Epidermal melanocyte (primary cell): Measurements from ENCODE around the gene AXIN2.
"Not testable (repeated sequence)": the region's sequence is repeated elsewhere in the genome, so short reads cannot be mapped to it uniquely, and the experiment has no call there.

ENCODE experiments used
- DNase-seq: peaks from one replicate; pipeline ENCODE4 v3.0.0; 2011; ENCODE audit warnings: low spot score; ENCODE audit not compliant: insufficient read length

AXIN2 gene

DNA sequence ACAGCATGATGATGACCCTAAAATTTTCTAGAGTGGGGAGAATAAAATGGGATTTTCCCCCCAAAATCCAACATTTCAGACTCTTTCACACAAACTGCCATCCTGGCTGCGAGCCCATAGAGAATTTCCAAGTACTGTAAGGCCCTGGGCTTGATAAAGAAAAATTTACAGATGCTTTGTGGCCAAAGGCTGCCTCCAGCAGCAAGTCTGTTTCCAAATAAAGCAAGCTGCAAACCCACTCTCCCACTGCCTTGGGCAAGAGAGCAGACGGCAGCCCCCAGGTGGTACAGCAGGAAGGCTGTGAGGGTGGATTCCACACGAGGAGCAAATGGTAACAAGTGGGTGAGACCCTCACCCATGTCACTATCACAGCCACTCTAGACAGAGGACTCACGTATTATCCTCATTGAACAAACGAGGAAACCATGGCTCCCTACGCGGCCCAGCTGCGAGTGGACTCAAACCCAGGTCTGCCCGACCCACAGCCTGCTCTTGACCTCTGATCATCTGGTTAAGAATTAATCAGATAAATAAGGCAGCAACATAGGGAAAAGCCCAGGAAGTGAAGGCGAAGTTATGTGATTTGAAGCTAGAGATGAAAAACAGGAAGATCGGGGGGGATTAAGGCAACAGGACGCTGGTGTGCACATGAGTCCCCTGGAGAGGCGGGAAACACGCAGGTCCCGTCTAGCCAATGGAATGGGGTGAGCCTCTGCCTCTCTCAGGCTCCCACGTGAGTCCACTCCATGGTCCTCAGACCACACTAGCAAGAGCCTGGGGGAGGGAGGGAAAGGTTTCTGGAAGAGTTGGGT is 37.4 kb downstream of the AXIN2 start:
- DNase-seq = no peak

DNA sequence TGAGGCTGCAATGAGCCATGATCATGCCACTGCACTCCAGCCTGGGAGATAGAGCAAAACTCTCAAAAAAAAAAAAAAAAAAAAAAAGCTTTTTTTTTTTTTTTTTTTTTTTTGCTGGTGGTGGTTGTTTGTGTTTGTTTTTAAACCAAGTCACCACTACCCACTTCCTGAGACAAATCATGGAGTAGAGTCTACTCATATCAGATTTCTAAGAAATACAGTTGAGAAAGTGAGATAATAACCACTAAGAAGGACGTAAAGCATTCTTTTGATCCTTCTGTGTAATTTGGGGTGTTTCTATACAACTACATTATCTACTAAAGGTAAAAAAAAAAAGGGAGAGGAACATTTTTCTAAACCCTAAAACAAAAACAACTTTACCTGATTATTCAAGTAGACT is 38.0 kb downstream of the AXIN2 start:
- DNase-seq = no peak

DNA sequence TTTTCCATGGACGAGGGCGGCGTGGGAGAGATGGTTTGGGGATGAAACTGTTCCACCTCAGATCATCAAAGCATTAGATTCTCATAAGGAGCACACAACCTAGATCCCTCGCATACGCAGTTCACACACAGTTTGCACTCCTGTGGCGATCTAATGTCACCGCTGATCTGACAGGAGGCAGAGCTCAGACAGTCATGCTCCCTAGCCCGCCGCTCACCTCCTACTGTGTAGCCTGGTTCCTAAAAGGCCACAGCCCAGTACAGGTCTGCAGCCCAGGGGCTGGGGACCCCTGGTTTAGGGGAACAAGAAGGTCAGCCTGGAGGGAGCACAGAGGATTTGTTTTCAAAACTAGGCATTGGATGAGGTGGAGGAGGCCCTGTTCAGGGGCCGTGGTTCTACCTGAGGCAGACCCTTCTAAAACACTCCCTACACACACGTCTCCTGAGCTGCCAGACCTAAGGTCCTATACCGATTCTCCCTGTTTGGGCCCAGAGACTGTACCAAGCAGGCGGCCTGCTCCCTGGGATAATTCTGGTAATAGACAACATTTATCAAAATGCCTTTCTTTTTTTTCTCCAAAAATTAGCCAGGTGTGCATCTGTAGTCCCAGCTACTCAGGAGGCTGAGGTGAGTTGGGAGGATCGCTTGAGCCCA is 38.6 kb downstream of the AXIN2 start:
- DNase-seq = no peak

DNA sequence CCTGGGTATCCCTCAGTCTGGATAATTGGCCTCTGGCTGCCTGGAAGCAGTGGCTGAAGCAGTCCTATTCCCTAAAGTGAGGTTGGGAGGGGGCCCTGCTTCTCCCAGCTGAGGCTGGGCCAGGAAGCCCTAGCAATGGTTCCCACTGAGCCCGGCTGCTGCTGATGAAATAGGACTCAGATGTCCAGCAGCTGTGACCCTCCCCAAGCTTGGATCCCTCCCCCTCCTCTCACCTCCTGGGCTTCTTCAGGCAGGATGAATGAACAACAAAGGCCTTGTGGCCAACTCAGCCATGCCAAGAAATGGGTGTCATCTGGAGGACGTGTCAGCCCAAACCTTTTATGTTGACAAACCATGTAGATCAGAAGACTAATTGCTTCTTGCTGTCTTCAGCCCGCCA is 42.0 kb downstream of the AXIN2 start:
- no peak for DNase-seq

DNA sequence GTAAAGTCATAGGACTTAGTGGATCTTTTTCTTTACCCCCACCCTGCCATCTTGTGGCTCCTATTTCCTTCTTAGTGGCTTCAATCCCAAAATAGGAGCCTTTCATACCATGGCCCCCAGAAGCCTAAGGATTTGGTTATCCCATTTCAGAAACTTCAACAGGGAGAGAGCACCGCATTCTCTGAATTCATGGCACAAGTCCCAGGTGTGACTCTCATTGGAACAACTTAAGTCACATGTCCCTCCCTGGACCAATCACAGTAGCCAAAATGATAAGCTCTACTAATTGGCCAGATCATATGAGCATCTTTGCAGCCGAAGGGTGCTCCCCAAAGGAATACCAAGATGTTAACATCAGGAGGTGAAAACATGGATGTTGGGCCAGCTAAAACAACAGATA is 43.2 kb downstream of the AXIN2 start:
- no peak for DNase-seq

DNA sequence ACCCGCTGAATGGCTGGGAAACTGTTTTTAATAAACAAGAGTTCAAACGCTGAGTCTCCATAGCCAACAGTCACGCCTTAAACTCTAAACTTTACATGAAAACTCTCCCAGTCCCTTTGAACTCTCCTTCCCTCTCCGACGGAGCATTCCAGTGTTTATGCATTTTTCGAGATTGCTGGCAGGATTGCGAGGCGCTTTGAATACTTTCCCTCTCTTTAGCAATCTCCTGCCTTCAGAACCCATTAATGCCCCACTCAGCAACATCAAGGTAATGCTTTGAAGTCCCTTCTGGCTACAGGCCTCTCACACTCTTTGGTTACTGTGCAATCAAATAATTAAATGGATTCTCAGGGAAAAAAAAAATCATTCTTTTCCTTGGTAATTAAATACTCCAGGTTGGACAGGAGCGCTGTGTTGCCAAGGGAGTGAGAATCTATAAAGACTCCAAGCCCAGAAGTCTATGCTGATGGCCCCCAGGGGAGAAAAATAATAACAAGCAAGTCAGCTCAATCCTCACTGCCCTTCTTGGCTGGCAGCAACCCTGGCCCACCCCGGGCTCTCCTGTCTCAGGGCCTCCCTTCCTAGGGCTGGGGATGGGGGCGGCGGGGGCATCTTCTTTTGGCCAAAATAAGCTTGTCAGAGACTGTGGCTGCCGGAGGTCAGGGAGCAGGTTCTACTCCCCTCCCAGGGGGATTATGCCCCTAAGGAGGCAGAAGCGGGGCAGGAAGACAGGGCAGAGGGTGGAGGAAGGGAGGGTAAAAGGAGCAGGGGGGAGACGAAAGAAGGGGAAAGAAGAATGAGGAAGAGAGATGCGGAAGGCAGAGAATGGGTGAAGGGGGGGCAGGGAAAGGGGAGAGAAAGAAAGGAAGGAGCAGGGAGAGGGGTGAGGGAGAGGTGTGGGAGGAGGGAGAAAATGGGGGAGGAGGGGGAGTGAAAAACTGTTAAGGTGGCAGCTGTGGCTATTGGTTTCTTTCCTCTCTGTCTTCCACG is 45.2 kb downstream of the AXIN2 start:
- no peak for DNase-seq

DNA sequence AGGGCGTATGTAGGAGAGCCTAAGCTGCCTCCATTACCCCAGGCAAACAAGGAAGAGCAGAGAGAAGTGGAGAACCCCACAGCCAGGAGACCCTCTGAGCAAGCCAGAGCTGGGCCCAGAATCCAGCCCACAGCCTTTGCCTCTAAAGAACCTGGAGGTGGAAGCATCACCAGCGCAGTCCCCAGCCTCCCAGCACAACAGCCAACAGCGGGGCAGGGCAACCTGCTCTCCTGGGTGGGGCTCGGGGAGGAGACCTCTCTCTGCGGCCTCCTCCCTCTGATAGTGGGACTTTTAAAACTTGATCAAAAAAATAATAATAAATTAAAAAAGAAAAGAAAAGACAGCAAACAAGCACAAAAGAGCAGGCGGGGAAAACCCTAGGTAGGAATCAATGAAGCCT is 45.9 kb downstream of the AXIN2 start:
- no peak for DNase-seq

DNA sequence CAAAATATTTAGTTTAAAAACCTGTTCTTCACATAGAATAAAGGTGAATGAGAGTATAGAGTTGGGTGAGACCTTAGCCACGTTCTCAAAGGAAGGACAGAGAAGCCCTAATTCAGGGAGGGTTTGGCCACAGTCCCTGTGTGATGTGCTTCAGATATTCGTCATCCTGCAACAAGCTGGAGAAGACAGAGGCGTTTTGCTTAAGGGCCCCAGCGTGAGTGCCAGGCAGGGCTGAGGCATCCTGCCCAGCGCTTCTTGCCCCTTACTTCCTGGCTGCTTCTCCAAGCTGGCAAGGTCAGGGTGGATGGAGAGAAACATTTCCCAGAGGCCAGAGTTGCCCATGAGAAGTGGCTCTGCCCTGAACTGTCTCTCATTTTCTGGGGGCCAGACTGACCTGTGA is 46.9 kb downstream of the AXIN2 start:
- DNase-seq = no peak

DNA sequence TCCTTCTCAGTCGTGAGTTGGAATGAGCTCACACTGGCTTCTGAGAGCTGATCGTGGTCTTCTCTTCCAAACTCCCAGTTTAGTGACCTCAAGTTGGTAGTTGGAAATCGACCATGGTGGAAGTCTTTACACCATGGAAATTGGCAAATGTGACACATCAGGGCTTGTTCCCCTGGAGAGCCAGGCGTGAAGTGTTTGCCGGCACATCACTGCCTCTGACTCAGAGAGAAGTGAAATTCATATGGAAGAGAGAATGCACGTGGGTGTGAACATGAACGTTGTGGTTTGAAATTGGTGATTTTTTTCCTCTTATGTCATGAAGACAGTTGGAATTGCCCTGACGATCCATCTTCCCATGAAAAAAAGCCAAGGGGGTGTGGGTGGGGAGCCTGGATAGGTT is 47.4 kb downstream of the AXIN2 start:
- no peak for DNase-seq

DNA sequence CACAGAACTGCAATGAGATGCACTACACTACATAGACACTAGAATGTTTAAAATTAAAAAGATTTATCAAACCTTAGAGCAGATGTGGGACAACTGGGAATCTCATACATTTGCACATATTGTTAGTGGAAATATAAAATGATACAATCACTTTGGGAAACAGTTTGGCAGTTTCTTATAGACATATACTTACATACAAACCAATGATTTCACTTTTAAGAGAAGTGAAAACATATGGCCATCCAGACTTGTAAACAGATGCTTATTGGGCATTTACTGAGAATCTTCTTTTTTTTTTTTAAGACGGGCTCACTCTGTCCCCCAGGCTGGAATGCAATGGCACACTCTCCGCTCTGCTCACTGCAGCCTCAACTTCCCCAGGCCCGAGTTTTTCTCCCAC is 50.1 kb downstream of the AXIN2 start:
- DNase-seq = no peak

DNA sequence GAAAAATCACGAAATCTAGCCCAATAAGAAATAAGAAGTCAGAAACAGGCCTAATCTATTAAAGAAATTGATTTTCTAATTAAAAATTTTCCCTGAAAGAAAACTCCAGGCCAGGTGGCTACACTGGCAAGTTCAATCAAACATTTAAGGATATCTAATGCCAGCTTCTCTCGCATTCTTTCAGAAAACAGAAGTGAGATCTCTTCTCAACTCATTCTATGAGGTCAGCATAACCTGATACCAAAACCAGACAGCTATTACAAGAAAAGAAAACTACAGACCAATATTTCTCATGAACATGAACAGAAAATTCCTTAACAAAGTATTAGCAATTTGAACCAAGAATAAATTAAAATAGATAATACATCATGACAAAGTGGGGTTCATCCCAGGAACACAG is 52.4 kb downstream of the AXIN2 start:
- DNase-seq = no peak

DNA sequence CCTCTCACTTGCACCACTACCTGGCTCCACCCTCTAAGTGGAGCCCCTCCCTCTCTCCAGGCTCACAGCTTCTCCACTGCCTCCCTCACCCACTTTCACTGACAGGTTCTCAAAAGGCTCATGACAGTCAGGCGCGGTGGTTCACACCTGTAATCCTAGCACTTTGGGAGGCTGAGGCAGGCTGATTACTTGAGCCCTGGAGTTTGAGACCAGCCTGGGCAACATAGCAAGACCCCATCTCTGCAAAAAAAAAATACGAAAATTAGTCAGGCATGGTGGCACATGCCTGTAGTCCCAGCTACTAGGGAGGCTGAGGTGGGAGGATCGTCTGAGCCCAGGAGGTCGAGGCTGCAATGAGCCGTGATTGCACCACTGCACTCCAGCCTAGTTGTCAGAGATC is 56.8 kb downstream of the AXIN2 start:
- not testable (repeated sequence) for DNase-seq

DNA sequence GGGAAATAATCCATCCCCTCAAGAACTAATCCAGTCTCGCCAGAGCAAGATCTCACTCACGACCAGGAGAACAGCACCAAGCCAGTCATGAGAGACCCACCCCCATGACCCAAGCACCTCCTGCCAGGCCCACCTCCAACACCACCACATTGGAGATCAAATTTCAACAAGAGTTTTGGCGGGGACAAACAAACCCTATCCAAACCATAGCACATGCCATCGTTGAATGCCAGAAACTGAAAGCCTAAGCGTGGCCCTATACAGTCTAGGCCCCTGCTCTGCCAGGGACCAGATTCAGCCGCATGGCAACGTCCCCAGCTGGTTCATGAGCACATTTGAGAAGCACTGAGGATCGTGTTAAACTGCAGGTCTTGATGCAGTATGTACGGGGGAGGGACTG is 57.3 kb downstream of the AXIN2 start:
- DNase-seq = no peak

DNA sequence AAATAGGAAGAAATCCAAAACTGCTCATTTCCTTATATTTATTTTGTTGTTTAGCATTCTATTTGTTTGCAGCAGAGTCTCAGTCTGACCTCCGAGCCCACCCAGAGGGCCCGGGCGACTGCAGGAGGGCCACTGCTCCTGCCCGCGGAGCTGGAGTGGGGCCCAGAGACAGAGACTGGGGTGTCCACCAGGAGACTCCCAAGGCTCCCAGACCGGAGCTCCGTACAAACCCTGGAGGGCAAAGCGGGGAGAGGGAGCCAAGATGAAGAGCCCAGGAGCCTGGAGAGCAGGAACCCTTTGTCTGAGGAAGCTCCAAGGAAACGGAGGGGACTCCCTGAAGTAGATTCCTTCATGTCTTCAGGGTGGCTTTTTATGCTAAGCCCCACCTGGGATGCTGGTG is 57.9 kb downstream of the AXIN2 start:
- DNase-seq = no peak

DNA sequence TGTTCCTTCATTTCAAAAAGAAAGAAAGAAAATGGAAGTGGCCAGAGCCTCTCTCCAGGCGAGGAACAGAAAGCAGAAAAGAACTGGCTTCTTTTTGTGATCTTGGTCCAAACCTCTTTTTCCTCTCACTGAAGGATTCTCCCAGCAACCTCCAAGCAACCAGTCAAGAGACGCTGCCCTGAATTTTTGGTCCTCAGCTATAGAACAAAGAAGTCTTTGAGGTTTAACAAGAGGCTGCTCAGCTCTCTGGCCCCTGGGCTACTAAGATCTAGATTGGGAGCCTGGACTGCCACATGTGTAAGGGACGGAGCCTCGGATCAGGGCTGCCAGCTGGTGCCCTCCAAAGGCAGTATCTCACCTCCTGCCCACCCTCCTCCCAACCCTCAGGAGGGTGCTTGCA is 62.6 kb downstream of the AXIN2 start:
- peak; percentile 73 for DNase-seq

DNA sequence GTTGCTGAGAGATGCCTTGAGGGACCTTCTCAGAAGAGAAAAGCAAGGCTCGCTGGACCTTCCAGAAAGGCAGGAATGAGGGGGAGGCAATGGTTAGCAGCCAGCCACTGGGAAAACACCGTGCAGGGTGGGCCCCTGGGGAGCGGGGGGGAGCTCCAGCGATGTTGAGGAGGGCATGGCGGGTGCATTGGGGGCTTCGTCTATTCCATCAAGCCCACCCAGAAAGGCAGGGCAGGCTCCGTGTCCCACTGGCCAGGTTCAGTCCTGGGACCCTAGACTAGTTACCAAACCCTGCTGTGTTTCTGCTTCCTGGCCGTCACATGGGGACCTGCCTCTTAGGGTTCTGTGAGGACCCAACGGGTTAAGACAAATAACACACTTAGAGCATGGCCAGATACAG is 64.6 kb downstream of the AXIN2 start:
- DNase-seq = no peak

DNA sequence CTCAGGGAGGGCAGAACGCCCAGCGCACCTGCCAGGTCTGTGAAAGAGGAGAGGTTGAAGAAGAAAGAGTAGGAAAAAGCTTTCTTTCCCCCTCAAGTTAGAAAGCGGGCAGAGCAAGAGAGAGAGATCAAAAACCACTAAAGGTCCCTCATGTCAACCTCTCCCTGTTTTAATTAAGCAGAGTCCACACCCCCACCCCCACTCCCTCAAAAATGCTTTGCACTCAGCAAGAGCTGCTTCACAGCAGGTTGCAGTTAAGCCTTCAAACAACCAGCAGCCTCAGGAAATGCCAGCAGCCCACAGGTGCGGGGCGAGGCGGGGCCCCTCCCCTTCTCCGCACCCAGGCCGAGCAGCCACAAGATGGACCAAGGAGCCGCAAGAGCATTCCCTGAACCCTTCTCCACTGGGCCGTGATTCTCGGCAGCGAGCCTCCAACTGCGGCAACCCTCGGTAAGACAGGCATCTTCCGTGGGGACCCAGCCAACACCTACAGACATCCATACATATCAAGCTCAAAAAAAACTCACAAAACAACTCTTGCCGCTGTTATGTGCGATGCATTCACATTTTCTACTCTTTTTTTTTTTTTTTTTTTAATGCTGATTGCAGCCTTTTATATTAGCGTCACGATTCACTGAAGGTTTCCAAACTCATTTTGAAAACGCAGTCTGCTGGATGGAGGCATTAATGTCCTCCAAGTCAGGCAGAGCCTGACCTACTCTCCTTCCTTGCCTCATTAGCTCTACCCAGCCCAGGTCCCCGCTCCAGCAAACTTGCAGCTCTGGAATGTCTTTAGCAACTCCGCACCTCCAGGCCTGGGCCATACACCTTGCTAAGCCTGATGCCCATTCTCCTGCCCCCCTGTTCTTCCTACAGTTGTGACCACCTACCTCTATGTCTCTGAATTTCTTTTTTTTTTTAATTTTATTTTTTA is 66.1 kb downstream of the AXIN2 start:
- no peak for DNase-seq

DNA sequence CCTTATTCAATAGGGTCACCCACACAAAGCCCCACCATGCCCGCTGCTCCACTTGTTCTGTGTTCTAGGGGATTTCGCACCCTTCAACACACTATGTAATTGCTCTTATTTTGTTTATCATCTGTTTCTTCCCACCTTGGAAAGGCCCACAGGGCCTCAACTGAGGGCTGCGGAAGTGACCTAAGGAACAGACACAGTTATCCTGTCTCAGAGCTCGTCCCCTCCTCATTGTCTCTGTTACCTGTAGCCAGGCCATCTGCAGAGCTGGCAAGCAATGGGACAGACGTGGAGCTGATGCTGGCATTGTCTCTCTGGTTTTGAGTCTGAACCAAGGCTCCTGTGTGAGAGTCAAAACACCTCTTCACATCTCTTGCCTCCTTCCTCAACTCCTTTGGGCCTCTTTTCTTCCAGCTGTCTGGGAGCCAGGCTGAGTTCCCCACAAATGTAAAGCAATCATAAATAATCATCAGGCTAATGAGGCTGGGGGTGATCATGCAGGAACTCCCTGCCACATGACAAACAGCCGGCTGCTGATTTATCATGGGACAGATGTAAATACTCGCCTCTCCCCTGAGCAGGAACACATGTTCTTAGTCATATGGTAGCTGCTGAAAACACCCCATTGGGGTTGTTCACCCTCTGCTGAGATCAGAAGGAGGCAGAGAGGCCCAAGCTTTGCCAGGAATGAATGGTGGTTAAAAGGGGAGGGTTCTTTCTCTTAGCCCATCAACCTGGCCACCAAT is 71.9 kb downstream of the AXIN2 start:
- no peak for DNase-seq

DNA sequence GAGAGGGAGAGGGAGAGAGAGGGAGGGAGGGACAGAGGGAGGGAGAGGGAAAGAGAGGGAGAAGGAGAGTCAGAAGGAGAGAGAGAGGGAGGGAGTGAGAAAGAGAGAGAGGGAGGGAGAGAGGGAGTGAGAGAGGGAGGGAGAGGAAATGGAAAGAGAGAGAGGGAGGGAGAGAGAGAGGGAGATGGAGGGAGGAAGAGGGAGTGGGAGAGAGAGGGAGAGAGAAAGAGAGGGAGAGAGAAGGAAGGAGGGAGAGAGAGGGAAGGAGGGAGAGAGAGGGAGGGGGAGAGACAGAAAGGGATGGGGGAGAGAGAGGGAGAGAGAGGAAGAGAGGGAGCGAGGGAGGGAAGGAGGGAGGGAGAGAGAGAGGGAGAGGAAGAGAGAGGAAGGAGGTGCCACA is 72.8 kb downstream of the AXIN2 start:
- DNase-seq = no peak

DNA sequence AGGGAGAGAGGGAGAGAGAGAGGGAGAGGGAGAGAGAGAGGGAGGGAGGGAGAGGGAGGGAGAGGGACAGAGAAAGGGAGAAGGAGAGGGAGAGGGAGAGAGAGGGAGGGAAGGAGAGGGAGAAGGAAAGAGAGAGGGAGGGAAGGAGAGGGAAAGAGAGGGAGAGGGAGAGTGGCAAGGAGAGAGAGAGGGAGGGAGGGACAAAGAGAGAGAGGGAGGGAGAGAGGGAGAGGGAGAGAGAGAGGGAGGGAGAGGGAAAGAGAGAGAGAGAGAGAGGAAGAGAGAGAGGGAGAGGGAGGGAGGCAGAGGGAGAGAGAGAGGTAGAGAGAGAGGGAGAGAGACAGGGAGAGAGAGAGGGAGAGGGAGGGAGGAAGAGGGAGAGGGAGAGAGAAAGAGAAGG is 73.5 kb downstream of the AXIN2 start:
- no peak for DNase-seq
